GM12801 (cell line): ENCODE data around the gene MAP3K5.

ENCODE experiments used
- TF ChIP-seq, protein P1 (sequence below): IDR thresholded peaks from one replicate; pipeline ENCODE4 v1.5.1; 2011; ENCODE audit warnings: control low read depth; ENCODE audit not compliant: insufficient read length; ENCODE audit errors: extremely low read depth

MAP3K5 gene

DNA sequence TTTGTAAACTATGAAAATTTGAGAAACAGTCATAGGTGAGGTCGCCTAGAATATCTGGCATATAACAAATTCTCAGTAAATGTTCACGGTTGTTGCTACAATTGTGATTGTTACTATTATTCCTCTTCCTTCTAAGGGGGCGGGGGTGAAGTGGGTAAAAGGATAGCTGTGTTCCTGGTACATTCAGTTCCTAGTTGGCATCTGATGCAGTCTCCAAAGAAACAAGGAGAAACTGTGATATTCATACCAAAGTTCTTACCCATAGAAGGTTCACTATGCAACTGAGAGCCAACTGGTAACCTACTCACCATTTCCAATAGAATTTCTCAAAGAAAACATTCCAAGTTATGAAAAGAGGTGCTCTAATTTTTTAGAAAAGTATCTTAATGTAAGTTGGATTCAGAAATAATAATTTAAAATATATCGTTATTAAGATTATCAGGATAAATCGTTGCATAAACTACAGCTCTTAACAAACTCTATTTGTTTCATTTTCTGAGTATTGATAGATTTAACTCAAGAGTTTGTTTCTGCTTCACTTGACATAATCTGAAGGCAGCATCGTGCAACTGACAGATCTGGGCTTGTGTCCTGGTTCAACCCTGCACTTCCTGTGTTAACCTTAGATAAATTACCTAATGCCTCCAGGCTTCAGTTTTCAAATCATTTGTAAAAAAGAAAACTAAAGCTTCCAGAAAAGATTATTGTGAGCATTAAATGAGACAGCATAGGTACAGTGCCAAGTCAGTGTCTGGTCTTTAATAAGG lies 228.7 kb downstream of the MAP3K5 start:
- TF ChIP-seq, protein P1, sequence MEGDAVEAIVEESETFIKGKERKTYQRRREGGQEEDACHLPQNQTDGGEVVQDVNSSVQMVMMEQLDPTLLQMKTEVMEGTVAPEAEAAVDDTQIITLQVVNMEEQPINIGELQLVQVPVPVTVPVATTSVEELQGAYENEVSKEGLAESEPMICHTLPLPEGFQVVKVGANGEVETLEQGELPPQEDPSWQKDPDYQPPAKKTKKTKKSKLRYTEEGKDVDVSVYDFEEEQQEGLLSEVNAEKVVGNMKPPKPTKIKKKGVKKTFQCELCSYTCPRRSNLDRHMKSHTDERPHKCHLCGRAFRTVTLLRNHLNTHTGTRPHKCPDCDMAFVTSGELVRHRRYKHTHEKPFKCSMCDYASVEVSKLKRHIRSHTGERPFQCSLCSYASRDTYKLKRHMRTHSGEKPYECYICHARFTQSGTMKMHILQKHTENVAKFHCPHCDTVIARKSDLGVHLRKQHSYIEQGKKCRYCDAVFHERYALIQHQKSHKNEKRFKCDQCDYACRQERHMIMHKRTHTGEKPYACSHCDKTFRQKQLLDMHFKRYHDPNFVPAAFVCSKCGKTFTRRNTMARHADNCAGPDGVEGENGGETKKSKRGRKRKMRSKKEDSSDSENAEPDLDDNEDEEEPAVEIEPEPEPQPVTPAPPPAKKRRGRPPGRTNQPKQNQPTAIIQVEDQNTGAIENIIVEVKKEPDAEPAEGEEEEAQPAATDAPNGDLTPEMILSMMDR, result no peak

DNA sequence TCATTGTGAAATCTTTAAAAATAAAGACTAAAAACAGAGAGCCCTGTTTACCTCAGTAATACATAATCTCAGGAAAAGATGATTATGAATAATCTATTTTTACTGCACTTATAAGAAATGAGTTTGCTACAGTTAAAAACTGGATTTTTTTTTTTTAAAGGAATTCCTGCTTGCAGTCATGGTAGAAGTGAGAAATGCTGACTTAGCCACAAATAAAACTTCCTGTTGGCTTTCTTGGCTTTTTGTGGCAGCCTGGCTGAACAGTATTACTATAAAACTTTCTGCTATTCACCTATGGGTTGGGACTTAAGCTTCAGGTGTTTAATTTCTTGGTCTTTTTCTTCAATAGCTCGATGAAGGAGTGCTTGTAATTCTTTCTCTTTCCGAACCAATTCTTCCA lies 230.1 kb downstream of the MAP3K5 start:
- TF ChIP-seq, protein P1, result no peak

GRCh38 chr6:136553166-136553787 lies 239.0 kb downstream of the MAP3K5 start:
- TF ChIP-seq, protein P1, result no peak

DNA sequence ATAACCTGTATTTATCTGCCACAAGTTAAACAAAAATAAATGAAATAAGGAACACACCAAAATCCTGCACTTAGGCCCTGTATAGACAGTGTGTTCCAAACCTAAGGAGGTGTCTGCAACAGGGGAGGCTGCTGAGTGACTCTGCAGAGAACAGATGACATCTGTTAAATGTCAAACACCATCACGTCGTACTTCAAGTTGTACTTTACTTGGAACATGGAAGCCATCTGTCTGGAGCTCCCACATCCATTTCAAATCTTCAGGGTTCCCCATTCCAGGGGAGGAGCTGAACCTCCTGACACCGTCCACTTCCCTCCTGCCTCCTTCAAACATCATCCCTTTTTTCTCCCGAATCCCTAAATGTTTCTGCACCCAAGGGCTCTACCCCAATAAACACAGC lies 240.2 kb downstream of the MAP3K5 start:
- TF ChIP-seq, protein P1, result no peak

DNA sequence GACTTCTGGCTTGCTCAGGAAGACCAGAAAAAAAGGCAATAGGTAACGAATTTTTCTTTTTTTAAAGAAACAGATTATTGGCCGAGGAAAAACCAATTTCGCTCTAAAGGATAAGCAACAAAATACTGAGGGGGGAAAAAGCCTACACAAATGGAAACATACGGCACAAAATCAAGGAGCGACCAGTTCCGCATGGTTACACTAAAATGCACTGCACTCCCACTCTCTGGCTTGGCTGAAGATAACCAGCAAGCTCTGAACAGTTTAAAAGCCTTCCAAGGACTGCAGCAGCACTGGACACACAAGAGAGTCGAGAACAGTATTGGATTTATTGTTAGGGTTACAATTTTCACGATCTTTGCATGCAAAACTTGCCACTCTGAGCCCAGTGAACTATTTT lies 241.2 kb downstream of the MAP3K5 start:
- TF ChIP-seq, protein P1, result no peak

- TF ChIP-seq, protein P1, result no peak
Measured at GRCh38 chr6:136550330-136551071, 241.8 kb downstream of the MAP3K5 start, which contains the start of gene MAP7. TSS of gene MAP7 (minus strand) at chr6:136550422. CDS start at chr6:136550408, 14 bp downstream.

- TF ChIP-seq, protein P1, result no peak
Measured at GRCh38 chr6:136550045-136550329, 242.3 kb downstream of the MAP3K5 start.
